ENCODE results near the gene ZNF786.
A peak's percentile ranks its signal among the peaks of the same experiment; 100 is the strongest.

ZNF786 gene

DNA sequence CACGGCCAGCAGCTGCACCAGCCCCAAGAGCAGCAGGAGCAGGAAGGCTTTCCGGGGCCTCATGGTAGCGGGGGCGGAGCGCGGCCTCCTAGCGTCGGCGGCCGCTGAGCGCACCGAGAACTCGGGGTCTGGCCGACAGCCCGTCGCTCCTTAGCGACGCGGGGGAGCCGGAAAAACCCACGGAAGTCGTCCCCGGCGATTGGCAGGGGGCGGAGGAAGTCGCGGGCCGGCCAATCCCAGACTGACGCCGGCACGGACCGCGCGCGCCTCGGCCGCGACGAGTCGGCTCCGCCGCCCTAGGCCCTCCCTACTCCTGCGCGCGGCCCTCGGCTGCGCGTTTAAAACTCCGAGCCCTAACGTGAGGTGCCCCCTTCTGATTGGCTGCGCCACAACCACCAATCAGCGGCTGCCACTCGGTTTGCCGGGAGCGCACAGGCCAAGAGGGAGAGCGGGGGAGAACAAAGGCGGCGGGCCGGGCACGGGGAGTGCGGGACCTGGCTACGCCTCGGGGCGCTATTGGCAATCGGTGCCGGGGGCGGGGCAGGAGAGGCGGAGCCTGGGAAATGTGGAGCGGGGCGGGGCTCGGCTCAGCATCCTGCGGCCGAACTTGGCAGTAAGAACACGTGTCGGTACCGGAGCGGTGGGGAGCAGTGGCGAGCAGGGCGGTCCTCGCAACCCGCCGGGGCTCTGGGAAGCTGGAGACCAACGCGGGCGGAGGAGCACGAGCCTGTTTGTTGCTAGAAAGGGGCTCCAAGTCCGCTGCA is 62.0 kb downstream of the ZNF786 start, which contains the start of gene PDIA4:
PDIA4 (minus strand) TSS at position 160 of the 764 bp plus-strand sequence; CDS start at position 63, 97 bp downstream.
- peak; percentile 100 for DNase-seq

DNA sequence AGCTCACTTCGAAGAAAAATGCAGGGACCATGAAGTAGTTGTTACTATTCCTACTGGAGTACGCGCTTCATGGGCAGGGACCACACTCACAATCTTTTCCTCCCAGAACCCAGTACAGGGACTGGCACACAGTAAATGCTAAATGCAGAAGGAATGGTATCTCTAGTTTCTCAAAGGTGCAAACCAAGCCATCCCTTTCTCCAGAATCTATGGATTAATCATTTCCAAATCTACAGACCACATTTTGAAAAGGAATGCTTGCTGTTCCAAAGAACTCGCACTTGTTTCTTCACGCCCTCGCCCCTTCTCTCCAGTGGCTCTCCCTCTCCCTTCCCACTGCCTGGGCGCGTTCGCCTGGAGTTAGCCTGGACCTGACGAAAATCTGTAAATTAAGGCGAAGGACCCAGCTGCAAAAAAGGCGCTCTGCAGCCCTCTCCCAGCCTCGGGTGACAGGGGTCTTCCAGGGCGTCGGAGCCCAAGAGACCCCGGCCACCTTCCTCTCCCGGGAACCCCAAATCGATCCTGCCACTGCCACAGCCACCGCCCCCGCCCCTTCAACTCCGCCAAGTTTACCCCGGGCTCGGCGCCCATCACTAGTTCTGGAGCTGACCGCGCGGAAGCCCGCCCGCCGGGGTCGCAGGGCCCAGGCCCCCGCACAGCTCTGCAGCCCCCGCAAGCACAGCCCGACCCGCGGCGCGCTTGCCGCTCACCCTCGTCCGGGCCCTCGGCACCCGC is 62.7 kb downstream of the ZNF786 start:
- no peak for DNase-seq

DNA sequence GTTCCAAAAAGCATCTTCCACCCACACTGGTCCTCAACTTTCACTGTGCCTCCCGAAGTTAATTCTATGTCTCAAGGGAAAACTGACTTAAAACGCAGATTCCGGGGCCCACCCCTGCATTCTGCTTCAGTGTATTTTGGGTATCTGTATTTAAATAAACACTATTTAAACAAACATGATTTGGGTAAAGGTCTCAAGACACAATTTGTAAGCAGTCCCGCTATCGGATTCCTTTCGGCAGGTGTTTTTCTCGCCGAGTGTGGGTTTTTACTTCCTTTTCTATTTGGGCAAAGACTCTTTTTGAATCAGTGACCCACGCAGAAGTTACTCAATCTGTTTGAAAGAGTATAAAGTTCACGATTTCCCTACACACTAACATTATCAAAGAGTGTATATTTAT is 63.5 kb downstream of the ZNF786 start:
- DNase-seq = no peak

DNA sequence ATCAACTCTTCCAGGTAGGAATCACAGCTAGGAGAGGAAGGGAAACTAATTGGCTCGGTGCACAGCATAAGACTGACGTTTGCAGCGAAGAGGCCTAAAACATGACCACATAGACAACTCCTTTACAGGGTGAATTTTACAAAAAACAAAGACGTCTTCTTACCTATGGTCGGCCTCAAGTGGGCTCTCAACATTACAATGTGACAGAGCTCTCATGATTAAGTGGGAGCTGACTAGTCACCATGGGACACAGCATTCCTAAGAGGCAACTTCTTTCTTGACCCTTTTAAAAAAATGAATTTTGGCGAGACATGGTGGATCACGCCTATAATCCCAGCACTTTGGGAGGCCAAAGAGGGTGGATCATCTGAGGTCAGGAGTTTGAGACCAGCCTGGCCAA is 66.9 kb downstream of the ZNF786 start:
- no peak for DNase-seq

DNA sequence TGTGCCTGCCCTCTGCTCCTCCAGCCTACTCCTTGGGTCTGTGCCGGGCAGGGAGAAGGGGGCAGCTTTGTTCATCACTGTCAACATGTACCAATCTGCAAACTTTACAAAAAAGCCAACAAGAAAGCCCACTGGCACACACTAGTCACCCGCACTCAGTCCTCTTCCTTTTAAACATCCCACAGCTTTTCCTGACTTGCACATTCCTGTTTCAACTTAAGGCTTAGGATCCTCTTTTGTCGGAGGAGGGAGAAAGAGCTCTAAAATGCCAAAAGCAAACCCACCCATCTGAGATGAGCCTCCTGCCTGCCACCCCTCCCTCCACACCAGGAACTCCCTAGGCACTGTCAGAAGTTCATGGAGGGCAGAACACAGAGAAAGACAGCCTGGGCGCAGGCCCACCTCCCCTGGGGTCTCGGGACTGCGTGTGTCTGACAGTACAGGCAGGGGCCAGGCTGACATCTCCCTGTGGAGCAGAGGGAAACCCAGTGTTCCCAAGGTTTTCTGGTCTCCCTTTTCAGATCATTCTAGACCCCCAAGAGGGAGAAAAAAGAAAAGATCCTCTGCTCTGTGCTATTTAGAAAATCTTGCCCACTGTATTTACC is 67.7 kb downstream of the ZNF786 start:
- no peak for DNase-seq

DNA sequence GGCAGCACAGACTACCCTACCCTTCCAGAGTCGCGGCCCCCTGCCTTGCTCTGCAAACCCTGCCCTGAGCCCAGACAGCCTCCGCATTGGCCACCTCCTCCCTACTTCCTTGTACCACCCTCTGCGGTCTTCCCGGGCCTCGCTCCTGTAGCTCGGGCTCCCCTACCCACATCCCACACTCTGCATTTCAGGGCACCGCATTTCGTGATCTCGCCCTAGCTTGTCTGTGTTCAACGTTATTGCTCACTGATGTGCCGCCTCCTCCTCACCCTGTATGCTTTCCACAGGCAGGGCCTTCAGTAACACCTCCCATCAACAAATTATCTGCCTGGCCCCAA is 68.8 kb downstream of the ZNF786 start:
- DNase-seq = no peak

DNA sequence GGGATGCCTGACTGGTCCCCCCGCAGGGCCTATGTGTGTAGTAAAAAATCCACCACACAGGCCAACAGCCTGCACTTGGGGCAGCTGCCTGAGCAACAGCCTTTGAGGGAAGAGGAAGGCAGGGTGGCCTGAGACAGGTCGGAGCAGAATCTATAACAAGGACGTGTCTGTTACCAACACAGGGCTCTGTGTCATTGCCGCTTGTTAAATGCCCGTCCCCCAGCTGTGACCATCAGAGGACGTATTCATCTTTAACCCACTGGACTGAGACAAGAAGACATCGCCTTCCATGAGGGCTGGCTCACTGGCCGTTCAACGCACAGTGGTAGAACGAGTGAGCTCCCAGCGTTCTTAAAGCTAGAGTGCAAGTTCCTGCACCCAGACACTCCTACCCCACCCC is 70.0 kb downstream of the ZNF786 start:
- DNase-seq = no peak

All from activated CD8-positive, alpha-beta memory T cell treated with anti-CD3 and anti-CD28 coated beads for 24 hours (primary cell).